Neuronal stem cell (in vitro differentiated cells): ENCODE measurements around the gene PIP5KL1.

Source experiments
- DNase-seq: peaks from one replicate; pipeline ENCODE4 v3.0.0-alpha.2; 2013; ENCODE audit warnings: low spot score
- H2AFZ ChIP-seq: one replicate; pipeline ENCODE4 v1.6.1; 2013; ENCODE audit warnings: mild to moderate bottlenecking, low read length, inconsistent platforms
- H2AK5ac ChIP-seq: 2 replicates; pipeline ENCODE4 v1.6.1; 2013; ENCODE audit warnings: low read depth, mild to moderate bottlenecking, inconsistent platforms, low read length, moderate library complexity, mixed read lengths
- H2BK120ac ChIP-seq: 2 replicates; pipeline ENCODE4 v1.6.1; 2013; ENCODE audit warnings: low read depth, mild to moderate bottlenecking, inconsistent platforms, low read length, moderate library complexity, mixed read lengths
- H2BK12ac ChIP-seq: one replicate; pipeline ENCODE4 v1.6.1; 2013; ENCODE audit warnings: low read length, inconsistent platforms
- H2BK15ac ChIP-seq: 2 replicates; pipeline ENCODE4 v1.6.1; 2013; ENCODE audit warnings: mild to moderate bottlenecking, low read length, inconsistent platforms, mixed read lengths
- H2BK5ac ChIP-seq: one replicate; pipeline ENCODE4 v1.6.1; 2013; ENCODE audit warnings: inconsistent platforms, mild to moderate bottlenecking, low read length, moderate library complexity
- H3K14ac ChIP-seq: one replicate; pipeline ENCODE4 v1.6.1; 2013; ENCODE audit warnings: low read length, inconsistent platforms
- H3K18ac ChIP-seq: 2 replicates; pipeline ENCODE4 v1.6.1; 2013; ENCODE audit warnings: low read length, inconsistent platforms
- H3K23ac ChIP-seq: 2 replicates; pipeline ENCODE4 v1.6.1; 2013; ENCODE audit warnings: low read depth, mild to moderate bottlenecking, mixed read lengths, low read length, inconsistent platforms; ENCODE audit not compliant: poor library complexity
- H3K27ac ChIP-seq: replicated peaks from 3 replicates; pipeline ENCODE4 v1.5.1; 2013; ENCODE audit warnings: low read length, inconsistent platforms
- H3K27me3 ChIP-seq, 3 experiments: 2 replicates each; pipeline ENCODE4 v1.6.1; 2013; ENCODE audit warnings: low read length in 3 of 3, mild to moderate bottlenecking in 2 of 3, inconsistent platforms in 1 of 3, low read depth in 1 of 3, mixed read lengths in 1 of 3, moderate library complexity in 1 of 3; ENCODE audit not compliant: control insufficient read depth in 3 of 3, insufficient read depth in 3 of 3
- H3K36me3 ChIP-seq, 2 donors: replicated peaks in 1 of 2; 2 replicates each; pipeline ENCODE4 v1.6.1; 2013; ENCODE audit warnings: low read length in 2 of 2; ENCODE audit not compliant: control insufficient read depth in 2 of 2, insufficient read depth in 2 of 2
- H3K4ac ChIP-seq: 2 replicates; pipeline ENCODE4 v1.6.1; 2013; ENCODE audit warnings: inconsistent platforms, mild to moderate bottlenecking, low read length, moderate library complexity
- H3K4me1 ChIP-seq, 2 donors: 1 replicate in 1 of 2; 2 replicates in 1 of 2; pipeline ENCODE4 v1.6.1; 2013; ENCODE audit warnings: low read length in 2 of 2, low read depth in 1 of 2; ENCODE audit not compliant: control insufficient read depth in 2 of 2, insufficient read depth in 1 of 2
- H3K4me2 ChIP-seq: one replicate; pipeline ENCODE4 v1.6.1; 2013; ENCODE audit warnings: mild to moderate bottlenecking, low read length, inconsistent platforms; ENCODE audit not compliant: insufficient read depth, poor library complexity, severe bottlenecking
- H3K4me3 ChIP-seq, 2 donors: 2 replicates each; pipeline ENCODE4 v1.5.1; 2013; ENCODE audit warnings: low read length in 2 of 2, mild to moderate bottlenecking in 2 of 2, inconsistent platforms in 1 of 2, moderate library complexity in 1 of 2
- H3K79me1 ChIP-seq: one replicate; pipeline ENCODE4 v1.6.1; 2013; ENCODE audit warnings: low read depth, mild to moderate bottlenecking, inconsistent platforms, low read length, moderate library complexity
- H3K9ac ChIP-seq: one replicate; pipeline ENCODE4 v1.6.1; 2013; ENCODE audit warnings: mild to moderate bottlenecking, low read depth, low read length, inconsistent platforms; ENCODE audit not compliant: poor library complexity
- H3K9me3 ChIP-seq, 2 donors: replicated peaks in 1 of 2; 2 replicates each; pipeline versions ENCODE3 to v1.6.1; 2013; ENCODE audit warnings: low read length in 2 of 2, mild to moderate bottlenecking in 2 of 2, inconsistent platforms in 1 of 2, low read depth in 1 of 2, mixed read lengths in 1 of 2, moderate library complexity in 1 of 2; ENCODE audit not compliant: control insufficient read depth in 2 of 2, insufficient read depth in 1 of 2
- H4K8ac ChIP-seq: one replicate; pipeline ENCODE4 v1.6.1; 2013; ENCODE audit warnings: low read depth, mild to moderate bottlenecking, inconsistent platforms, low read length, moderate library complexity
- H4K91ac ChIP-seq: one replicate; pipeline ENCODE4 v1.6.1; 2013; ENCODE audit warnings: low read length, low read depth, mild to moderate bottlenecking, inconsistent platforms; ENCODE audit not compliant: poor library complexity
- WGBS, 2 donors: extraction: QIAGEN DNeasy Blood & Tissue Kit; methylation state at CpG; one replicate each; pipeline ENCODE4 v1.1.7; 2013; ENCODE audit warnings: missing lambda C conversion rate in 2 of 2, mixed read lengths in 1 of 2; ENCODE audit not compliant: insufficient read length in 2 of 2, insufficient replicate concordance in 1 of 2; ENCODE audit errors: extremely low coverage in 2 of 2; 5-methylcytosine and 5-hydroxymethylcytosine counted together

The PIP5KL1 gene

GRCh38 chr9:127963041-127963358, 32.4 kb upstream of the PIP5KL1 start:
- no CpG with 5 or more reads among the region's 3 CpGs for WGBS, 2 donors
- Histone ChIP-seq H2AFZ (no peak overlapping the region), H2BK5ac (no peak overlapping the region), H2BK120ac (no peak overlapping the region), H3K9ac (no peak overlapping the region), H3K4me3 (no peak overlapping the region), H3K9me3 (no peaks in the 10 kb centered on the region), H3K27me3 (no peaks in the 10 kb centered on the region), H3K4me1 (peaks cover 17 to 28% of the 10 kb centered on the region in 2 donors), H3K27ac (no peak overlapping the region), H3K23ac (no peak overlapping the region), H4K8ac (no peak overlapping the region), H3K4ac (no peak overlapping the region), H2BK12ac (no peak overlapping the region), H3K36me3 (no peaks in the 10 kb centered on the region), H3K79me1 (peaks cover 18% of the 10 kb centered on the region), H3K4me2 (no peak overlapping the region), H3K14ac (no peak overlapping the region), H3K18ac (no peak overlapping the region), H2BK15ac (no peak overlapping the region), H4K91ac (no peak overlapping the region), H2AK5ac (no peak overlapping the region)
- no peak for DNase-seq

GRCh38 chr9:127962278-127962677, 31.7 kb upstream of the PIP5KL1 start:
- peaks cover 17 to 28% of the 10 kb centered on the region in 2 donors for H3K4me1 ChIP-seq
- no peak overlapping the region for H2AK5ac ChIP-seq
- H3K4me3 ChIP-seq = no peak overlapping the region
- no peak overlapping the region for H2BK5ac ChIP-seq
- no peak overlapping the region for H2BK12ac ChIP-seq
- no peaks in the 10 kb centered on the region for H3K9me3 ChIP-seq
- H3K27ac ChIP-seq = no peak overlapping the region
- no peak overlapping the region for H2BK15ac ChIP-seq
- no peak overlapping the region for H3K9ac ChIP-seq
- H3K36me3 ChIP-seq = no peaks in the 10 kb centered on the region
- peak overlapping the region; percentile 3 for H3K4me2 ChIP-seq
- no peaks in the 10 kb centered on the region for H3K27me3 ChIP-seq
- no peak overlapping the region for H4K8ac ChIP-seq
- H3K14ac ChIP-seq = no peak overlapping the region
- no peak overlapping the region for H3K23ac ChIP-seq
- H3K18ac ChIP-seq = no peak overlapping the region
- H2BK120ac ChIP-seq = no peak overlapping the region
- no peak for DNase-seq
- H3K4ac ChIP-seq = no peak overlapping the region
- H2AFZ ChIP-seq = no peak overlapping the region
- no peak overlapping the region for H4K91ac ChIP-seq
- H3K79me1 ChIP-seq = peaks cover 16% of the 10 kb centered on the region
- WGBS, 2 donors = no CpG with 5 or more reads among the region's 3 CpGs

- Histone ChIP-seq H3K27ac (no peak overlapping the region), H3K9me3 (no peaks in the 10 kb centered on the region)
These were observed 31.1 kb upstream of the PIP5KL1 start for GRCh38 chr9:127961613-127962155.

GRCh38 chr9:127961155-127961490, 30.5 kb upstream of the PIP5KL1 start:
- H2AK5ac ChIP-seq = no peak overlapping the region
- no peak overlapping the region for H2BK15ac ChIP-seq
- no peak overlapping the region for H3K9ac ChIP-seq
- DNase-seq = no peak
- peak overlapping the region; percentile 61 for H3K23ac ChIP-seq
- peak overlapping the region; percentile 52 for H3K18ac ChIP-seq
- H3K79me1 ChIP-seq = peaks cover 13% of the 10 kb centered on the region
- no peak overlapping the region for H2AFZ ChIP-seq
- no peak overlapping the region for H4K8ac ChIP-seq
- H2BK5ac ChIP-seq = peak overlapping the region; percentile 42
- no peaks in the 10 kb centered on the region for H3K36me3 ChIP-seq
- no peak overlapping the region for H4K91ac ChIP-seq
- no peak overlapping the region for H3K4ac ChIP-seq
- no peak overlapping the region for H3K14ac ChIP-seq
- no peak overlapping the region for H3K27ac ChIP-seq
- no peak overlapping the region for H3K4me3 ChIP-seq
- no peak overlapping the region for H2BK12ac ChIP-seq
- H2BK120ac ChIP-seq = no peak overlapping the region
- H3K4me1 ChIP-seq = peaks cover 12 to 20% of the 10 kb centered on the region in 2 donors
- WGBS, 2 donors = no CpG with 5 or more reads among the region's 2 CpGs
- no peak overlapping the region for H3K4me2 ChIP-seq
- no peaks in the 10 kb centered on the region for H3K27me3 ChIP-seq
- no peaks in the 10 kb centered on the region for H3K9me3 ChIP-seq

More at GRCh38 chr9:127961613-127962155, 31.1 kb upstream of the PIP5KL1 start:
- Histone ChIP-seq H3K4ac (no peak overlapping the region), H3K9ac (no peak overlapping the region), H3K36me3 (no peaks in the 10 kb centered on the region), H2AFZ (no peak overlapping the region), H4K8ac (no peak overlapping the region), H2BK120ac (no peak overlapping the region), H4K91ac (no peak overlapping the region), H2BK15ac (no peak overlapping the region), H2BK12ac (no peak overlapping the region), H3K14ac (no peak overlapping the region), H3K4me1 (peaks cover 15 to 23% of the 10 kb centered on the region in 2 donors), H3K79me1 (peaks cover 16% of the 10 kb centered on the region), H3K18ac (no peak overlapping the region), H2AK5ac (no peak overlapping the region), H2BK5ac (no peak overlapping the region), H3K27me3 (no peaks in the 10 kb centered on the region), H3K23ac (peak overlapping the region; percentile 37), H3K4me2 (no peak overlapping the region), H3K4me3 (no peak overlapping the region)
- WGBS, 2 donors = no CpG with 5 or more reads among the region's 13 CpGs
- DNase-seq = no peak
